ENCODE data around the gene MACROD2.
A peak's percentile ranks its signal among the peaks of the same experiment; 100 is the strongest.

MACROD2 gene

DNA sequence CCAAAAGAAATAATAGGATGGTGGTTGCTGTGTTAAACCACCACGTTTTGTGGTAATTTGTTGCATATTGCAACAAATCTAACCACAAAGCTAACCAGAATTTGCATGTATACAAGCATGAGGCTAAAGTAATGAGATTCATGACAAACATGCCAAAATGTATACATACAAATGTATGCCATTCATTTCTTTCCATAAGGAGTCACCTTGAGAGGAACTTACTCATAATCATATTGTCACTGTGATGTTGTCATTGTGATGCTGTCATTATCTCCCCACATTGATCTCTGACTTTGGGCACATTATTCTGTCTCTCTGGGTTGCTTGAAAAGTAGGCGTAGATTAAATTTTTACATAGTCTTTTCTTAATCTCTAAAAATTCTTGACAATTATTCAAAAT is 1228.9 kb downstream of the MACROD2 start:
- TF ChIP-seq, protein P1, sequence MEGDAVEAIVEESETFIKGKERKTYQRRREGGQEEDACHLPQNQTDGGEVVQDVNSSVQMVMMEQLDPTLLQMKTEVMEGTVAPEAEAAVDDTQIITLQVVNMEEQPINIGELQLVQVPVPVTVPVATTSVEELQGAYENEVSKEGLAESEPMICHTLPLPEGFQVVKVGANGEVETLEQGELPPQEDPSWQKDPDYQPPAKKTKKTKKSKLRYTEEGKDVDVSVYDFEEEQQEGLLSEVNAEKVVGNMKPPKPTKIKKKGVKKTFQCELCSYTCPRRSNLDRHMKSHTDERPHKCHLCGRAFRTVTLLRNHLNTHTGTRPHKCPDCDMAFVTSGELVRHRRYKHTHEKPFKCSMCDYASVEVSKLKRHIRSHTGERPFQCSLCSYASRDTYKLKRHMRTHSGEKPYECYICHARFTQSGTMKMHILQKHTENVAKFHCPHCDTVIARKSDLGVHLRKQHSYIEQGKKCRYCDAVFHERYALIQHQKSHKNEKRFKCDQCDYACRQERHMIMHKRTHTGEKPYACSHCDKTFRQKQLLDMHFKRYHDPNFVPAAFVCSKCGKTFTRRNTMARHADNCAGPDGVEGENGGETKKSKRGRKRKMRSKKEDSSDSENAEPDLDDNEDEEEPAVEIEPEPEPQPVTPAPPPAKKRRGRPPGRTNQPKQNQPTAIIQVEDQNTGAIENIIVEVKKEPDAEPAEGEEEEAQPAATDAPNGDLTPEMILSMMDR (IDR thresholded peaks at IDR 0.05; ENCODE audit: low read depth, low read length): no peak
- peaks cover 11% of the 10 kb centered on the region for H3K4me1 ChIP-seq
- H3K36me3 ChIP-seq: no peaks in the 10 kb centered on the region
- no peaks in the 10 kb centered on the region for H3K9me3 ChIP-seq
- H3K27me3 ChIP-seq: no peaks in the 10 kb centered on the region
- no peak overlapping the region for H3K4me3 ChIP-seq (ENCODE audit: low read depth, low read length)
- no peak for DNase-seq

DNA sequence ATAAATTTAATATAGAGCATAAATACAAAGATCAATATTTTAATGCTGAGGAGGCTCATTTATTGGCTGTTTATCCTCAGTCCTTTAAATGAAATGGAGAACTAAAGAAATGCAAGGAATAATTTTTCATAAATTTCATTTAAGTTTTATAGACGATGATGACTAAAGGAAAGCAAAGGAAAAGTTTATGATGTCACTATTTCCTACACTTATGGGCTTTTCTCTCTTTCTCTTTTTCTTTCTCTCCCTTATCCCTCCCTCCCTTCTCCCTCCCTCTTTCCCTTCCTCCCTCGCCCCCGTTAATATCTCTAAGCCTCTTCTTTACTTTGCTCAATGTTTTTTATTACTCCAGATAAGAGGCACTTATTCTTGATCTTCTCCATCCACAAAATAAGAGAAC is 1231.8 kb downstream of the MACROD2 start:
- no peak overlapping the region for H3K4me3 ChIP-seq (ENCODE audit: low read depth, low read length)
- no peak for DNase-seq
- H3K9me3 ChIP-seq: no peaks in the 10 kb centered on the region
- H3K36me3 ChIP-seq: no peaks in the 10 kb centered on the region
- TF ChIP-seq, protein P1 (IDR thresholded peaks at IDR 0.05; ENCODE audit: low read depth, low read length): no peak
- no peaks in the 10 kb centered on the region for H3K27me3 ChIP-seq
- H3K4me1 ChIP-seq: peaks cover 11% of the 10 kb centered on the region

DNA sequence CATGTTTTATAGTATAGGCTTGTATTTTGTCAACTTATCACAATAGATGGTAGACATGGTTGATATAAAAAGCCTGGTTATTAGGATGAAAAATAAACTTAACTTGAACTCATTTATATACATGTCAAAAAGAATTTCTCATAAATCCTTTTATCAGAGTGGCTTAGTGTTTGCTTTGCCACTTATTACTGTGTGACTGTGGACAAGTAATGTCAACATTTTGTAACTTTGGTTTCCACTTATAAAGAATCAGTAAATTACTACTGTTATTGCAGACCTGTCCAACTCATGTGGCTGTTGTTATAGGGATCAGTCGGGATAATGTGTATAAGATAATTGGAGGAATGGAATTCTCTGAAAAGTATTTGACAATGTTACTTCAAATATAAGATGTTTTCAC is 1236.9 kb downstream of the MACROD2 start:
- no peak for DNase-seq
- TF ChIP-seq, protein P1 (IDR thresholded peaks at IDR 0.05; ENCODE audit: low read depth, low read length): no peak
- H3K27me3 ChIP-seq: no peaks in the 10 kb centered on the region
- no peaks in the 10 kb centered on the region for H3K36me3 ChIP-seq
- H3K4me1 ChIP-seq: peaks cover 3% of the 10 kb centered on the region; the same call in 1 of the 2 replicates
- H3K9me3 ChIP-seq: no peaks in the 10 kb centered on the region
- no peak overlapping the region for H3K4me3 ChIP-seq (ENCODE audit: low read depth, low read length)

DNA sequence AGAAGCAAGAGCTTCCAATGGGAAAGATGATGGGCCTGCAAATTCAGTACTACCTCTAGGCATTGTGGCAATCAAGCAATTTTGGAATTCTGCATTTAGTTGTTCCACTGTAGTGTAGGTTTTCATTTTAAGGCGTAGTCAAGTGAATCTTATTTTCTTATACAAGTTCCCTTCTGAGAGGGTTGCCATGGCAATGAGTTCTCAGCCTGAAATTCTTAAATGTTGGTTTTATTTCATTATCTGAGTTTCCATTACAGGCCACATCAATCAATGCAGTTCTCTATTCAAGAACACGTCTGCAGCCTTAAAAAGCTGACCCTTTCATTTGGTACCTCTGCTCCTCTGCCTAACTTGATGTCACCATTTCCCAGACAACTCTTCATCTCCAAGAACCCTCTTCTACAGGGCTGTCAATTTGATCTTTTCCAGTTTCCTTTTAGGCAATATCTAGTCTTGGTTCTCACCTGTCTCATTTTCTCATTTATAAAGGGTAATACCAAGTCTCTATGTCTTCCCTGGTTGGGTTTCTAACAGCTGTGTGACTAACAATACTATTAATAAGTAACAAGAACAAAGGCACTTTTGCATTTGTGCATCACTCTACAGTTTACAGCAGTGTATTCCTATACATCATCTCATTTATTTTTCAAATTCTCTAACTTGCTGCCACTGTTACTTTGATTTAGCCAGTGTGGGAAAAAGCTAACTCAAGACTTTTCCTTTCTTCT is 1240.3 kb downstream of the MACROD2 start:
- Histone ChIP-seq H3K36me3 (no peaks in the 10 kb centered on the region), H3K9me3 (no peaks in the 10 kb centered on the region), H3K4me3 (ENCODE audit: low read depth, low read length) (no peak overlapping the region), H3K4me1 (peaks cover 3% of the 10 kb centered on the region; the same call in 1 of the 2 replicates), H3K27me3 (no peaks in the 10 kb centered on the region)
- TF ChIP-seq, protein P1 (IDR thresholded peaks at IDR 0.05; ENCODE audit: low read depth, low read length): no peak
- no peak for DNase-seq

DNA sequence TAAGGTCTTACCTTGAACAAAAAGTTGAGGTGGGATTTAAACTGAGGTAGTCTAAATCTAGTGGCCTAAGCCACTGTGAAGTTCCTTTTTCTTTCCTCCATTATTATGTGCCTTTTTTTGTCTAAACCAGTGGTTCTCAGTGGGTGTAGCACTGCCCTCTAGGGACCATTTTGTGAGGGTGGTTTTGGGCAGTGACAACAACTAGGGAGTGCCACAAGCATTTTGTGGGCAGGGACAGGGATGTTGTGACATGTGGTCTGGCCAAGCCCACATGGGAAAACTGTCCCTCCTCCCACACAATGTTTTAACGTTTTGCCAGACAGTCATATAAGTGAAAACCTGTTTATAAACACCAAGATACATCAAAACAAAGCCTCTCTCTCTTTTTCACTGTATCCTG is 1241.5 kb downstream of the MACROD2 start:
- DNase-seq: peak; percentile 70
- no peaks in the 10 kb centered on the region for H3K9me3 ChIP-seq
- peaks cover 3% of the 10 kb centered on the region; the same call in 1 of the 2 replicates for H3K4me1 ChIP-seq
- H3K27me3 ChIP-seq: no peaks in the 10 kb centered on the region
- H3K36me3 ChIP-seq: no peaks in the 10 kb centered on the region
- no peak overlapping the region for H3K4me3 ChIP-seq (ENCODE audit: low read depth, low read length)
- TF ChIP-seq, protein P1 (IDR thresholded peaks at IDR 0.05; ENCODE audit: low read depth, low read length): peak; percentile 90

DNA sequence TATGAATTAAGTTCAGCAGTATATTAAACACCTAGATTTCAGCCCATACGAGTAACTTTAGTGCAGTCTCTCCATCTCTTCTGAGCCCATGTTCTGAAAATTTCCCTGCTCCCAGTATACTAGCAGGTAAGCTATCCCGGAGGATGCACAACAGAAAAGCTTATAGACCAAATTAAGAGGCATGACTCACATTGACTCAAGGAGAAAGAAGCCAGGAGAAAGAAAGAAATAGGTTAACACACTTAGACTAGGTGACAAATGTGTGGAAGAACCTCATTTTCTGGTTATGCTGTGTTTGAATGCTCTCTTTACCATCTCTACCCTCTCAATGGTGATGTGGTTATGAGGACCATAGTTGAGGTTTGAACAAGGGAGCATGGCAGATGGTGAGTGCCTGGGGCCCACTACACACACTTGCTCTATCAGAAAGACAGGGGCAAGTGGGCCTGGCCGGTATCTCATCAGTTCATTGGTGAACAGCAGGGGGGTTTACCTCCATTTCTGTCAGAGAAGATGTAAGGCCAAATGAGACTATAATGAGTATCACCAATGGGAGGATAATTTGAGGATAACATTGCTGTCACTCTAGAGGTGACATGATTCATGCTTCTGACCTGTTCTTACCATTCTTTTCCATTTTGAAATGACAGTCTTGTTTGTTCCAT is 1244.4 kb downstream of the MACROD2 start:
- Histone ChIP-seq H3K36me3 (no peaks in the 10 kb centered on the region), H3K4me1 (peaks cover 3% of the 10 kb centered on the region; the same call in 1 of the 2 replicates), H3K27me3 (no peaks in the 10 kb centered on the region), H3K4me3 (ENCODE audit: low read depth, low read length) (no peak overlapping the region), H3K9me3 (no peaks in the 10 kb centered on the region)
- DNase-seq: no peak
- TF ChIP-seq, protein P1 (IDR thresholded peaks at IDR 0.05; ENCODE audit: low read depth, low read length): no peak
